NCI-H1436 treated with DMSO at 0.1 percent for 48 hours (cell line): ENCODE results near the gene SYNPR.
"Not testable (repeated sequence)": the region's sequence is repeated elsewhere in the genome, so short reads cannot be mapped to it uniquely, and the experiment has no call there.

ENCODE experiments used
- DNase-seq: peaks from one replicate; lab custom pipeline; 2025; lab: John Stamatoyannopoulos, UW

SYNPR gene

GRCh38 chr3:63278171-63279004, at the start of gene SYNPR:
TSS of gene SYNPR (plus strand) at chr3:63278308.
- no peak for DNase-seq

GRCh38 chr3:63228677-63229076, 49.4 kb upstream of the SYNPR start:
- DNase-seq, result no peak

- DNase-seq, result no peak
Observed at GRCh38 chr3:63230146-63230545, 48.0 kb upstream of the SYNPR start.

- DNase-seq, result no peak
Observed at GRCh38 chr3:63231643-63232042, 46.5 kb upstream of the SYNPR start.

- DNase-seq, result no peak
Observed at GRCh38 chr3:63232764-63233396, 45.2 kb upstream of the SYNPR start.

- DNase-seq, result no peak
Observed at GRCh38 chr3:63240381-63240902, 37.7 kb upstream of the SYNPR start.

GRCh38 chr3:63242124-63242523, 36.0 kb upstream of the SYNPR start:
- DNase-seq, result no peak

- DNase-seq, result no peak
Observed at GRCh38 chr3:63244486-63244885, 33.6 kb upstream of the SYNPR start.

GRCh38 chr3:63245726-63246241, 32.3 kb upstream of the SYNPR start:
- DNase-seq, result no peak

GRCh38 chr3:63248015-63248414, 30.1 kb upstream of the SYNPR start:
- no peak for DNase-seq

- DNase-seq, result no peak
Observed at GRCh38 chr3:63251499-63251898, 26.6 kb upstream of the SYNPR start.

GRCh38 chr3:63255819-63256218, 22.3 kb upstream of the SYNPR start:
- DNase-seq, result not testable (repeated sequence)

GRCh38 chr3:63264716-63265115, 13.4 kb upstream of the SYNPR start:
- DNase-seq, result no peak

- no peak for DNase-seq
Observed at GRCh38 chr3:63274359-63274758, 3.7 kb upstream of the SYNPR start.

- no peak for DNase-seq
Observed at GRCh38 chr3:63279005-63279841, 1.1 kb downstream of the SYNPR start.

GRCh38 chr3:63287610-63288009, 9.5 kb downstream of the SYNPR start:
- DNase-seq, result no peak

- no peak for DNase-seq
Observed at GRCh38 chr3:63290686-63291085, 12.6 kb downstream of the SYNPR start.

GRCh38 chr3:63294332-63294731, 16.2 kb downstream of the SYNPR start:
- no peak for DNase-seq

GRCh38 chr3:63295356-63295755, 17.2 kb downstream of the SYNPR start:
- no peak for DNase-seq

- no peak for DNase-seq
Observed at GRCh38 chr3:63295806-63296205, 17.7 kb downstream of the SYNPR start.

- DNase-seq, result no peak
Observed at GRCh38 chr3:63296249-63296648, 18.1 kb downstream of the SYNPR start.

- no peak for DNase-seq
Observed at GRCh38 chr3:63303238-63303637, 25.1 kb downstream of the SYNPR start.
